H1 (cell line): Measurements from ENCODE around the gene SH2D7. TPM values are rescaled to one million over a fixed set of nuclear protein-coding genes. Genes with fewer than 3 reads are reported as not detected.
A peak's percentile ranks its signal among the peaks of the same experiment; 100 is the strongest.

ENCODE experiments used
- CTCF ChIA-PET: fragments of 300-600 bp; sonication (Branson Sonifier 250); formaldehyde crosslinking; loops from one replicate; lab custom pipeline; 2021; ENCODE audit not compliant: partially characterized antibody; lab: Charles Lee
- POLR2A ChIA-PET: fragments of 300-600 bp; sonication (Branson Sonifier 250); formaldehyde crosslinking; loops from one replicate; lab custom pipeline; 2021; ENCODE audit warnings: inconsistent platforms; ENCODE audit not compliant: partially characterized antibody; lab: Charles Lee
- DNase-seq, 2 experiments: peaks; one replicate each; pipeline versions ENCODE4 v3.0.0 to v3.0.0-alpha.2; 2010 to 2022; ENCODE audit warnings: low spot score in 2 of 2, low read depth in 1 of 2, mixed read lengths in 1 of 2
- FAIRE-seq: peaks from 2 replicates; lab custom pipeline; 2011; peaks lifted over from hg19 to GRCh38; lab: Jason Lieb, UNC
- H2AFZ ChIP-seq: 2 replicates; pipeline ENCODE4 v1.8.1; 2012; ENCODE audit warnings: low read length, inconsistent platforms
- H2AK5ac ChIP-seq: 2 replicates; pipeline ENCODE4 v1.6.1; 2013; ENCODE audit warnings: low read depth, low read length
- H2BK120ac ChIP-seq: replicated peaks from 2 replicates; pipeline ENCODE3; 2013; ENCODE audit warnings: low read depth, low read length, inconsistent platforms
- H2BK12ac ChIP-seq: 2 replicates; pipeline ENCODE4 v1.6.1; 2013; ENCODE audit warnings: low read depth, low read length
- H2BK15ac ChIP-seq: 2 replicates; pipeline ENCODE4 v1.6.1; 2013; ENCODE audit warnings: low read length
- H2BK20ac ChIP-seq: 2 replicates; pipeline ENCODE4 v1.6.1; 2013; ENCODE audit warnings: low read length
- H2BK5ac ChIP-seq: 2 replicates; pipeline ENCODE4 v1.6.1; 2013; ENCODE audit warnings: low read depth, low read length
- H3K14ac ChIP-seq: 2 replicates; pipeline ENCODE4 v1.6.1; 2013; ENCODE audit warnings: inconsistent platforms; ENCODE audit not compliant: insufficient read length
- H3K18ac ChIP-seq: 2 replicates; pipeline ENCODE4 v1.6.1; 2013; ENCODE audit warnings: low read length; ENCODE audit errors: extremely low read depth
- H3K23ac ChIP-seq: 2 replicates; pipeline ENCODE4 v1.6.1; 2013; ENCODE audit warnings: inconsistent platforms; ENCODE audit not compliant: insufficient read length
- H3K23me2 ChIP-seq: 2 replicates; pipeline ENCODE4 v1.6.1; 2013; ENCODE audit warnings: low read depth, low read length
- H3K27ac ChIP-seq: 2 replicates; pipeline ENCODE4 v1.6.1; 2011; ENCODE audit warnings: low read depth, low read length, inconsistent platforms
- H3K27me3 ChIP-seq, 4 experiments: replicated peaks in 1 of 4; 1 replicate in 1 of 4; 2 replicates in 3 of 4; pipeline versions ENCODE4 v1.6.1 to v1.8.1; 2011 to 2013; ENCODE audit warnings: low read length in 3 of 4, mild to moderate bottlenecking in 3 of 4, inconsistent platforms in 2 of 4, mixed read lengths in 2 of 4, moderate library complexity in 1 of 4; ENCODE audit not compliant: control insufficient read depth in 3 of 4, insufficient read depth in 3 of 4; ENCODE audit errors: extremely low read depth in 1 of 4
- H3K36me3 ChIP-seq, 4 experiments: 2 replicates each; pipeline versions ENCODE4 v1.6.1 to v1.8.1; 2011 to 2013; ENCODE audit warnings: mild to moderate bottlenecking in 4 of 4, low read length in 3 of 4, moderate library complexity in 2 of 4, control low read depth in 1 of 4, inconsistent platforms in 1 of 4; ENCODE audit not compliant: insufficient read depth in 4 of 4, control insufficient read depth in 2 of 4
- H3K4ac ChIP-seq: replicated peaks from 2 replicates; pipeline ENCODE3; 2013; ENCODE audit warnings: low read length, low read depth, mixed read lengths, inconsistent platforms; ENCODE audit not compliant: insufficient read length
- H3K4me1 ChIP-seq, 4 experiments: replicated peaks in 1 of 4; 1 replicate in 1 of 4; 2 replicates in 3 of 4; pipeline versions ENCODE4 v1.6.1 to v1.8.1; 2011 to 2013; ENCODE audit warnings: low read length in 3 of 4, inconsistent platforms in 2 of 4, mixed read lengths in 1 of 4; ENCODE audit not compliant: insufficient read depth in 4 of 4, control insufficient read depth in 3 of 4
- H3K4me2 ChIP-seq, 2 experiments: 2 replicates each; pipeline versions ENCODE4 v1.6.1 to v1.8.1; 2011 to 2013; ENCODE audit warnings: low read depth in 2 of 2, low read length in 2 of 2, control low read depth in 1 of 2, inconsistent platforms in 1 of 2, mild to moderate bottlenecking in 1 of 2; ENCODE audit not compliant: insufficient read depth in 1 of 2
- H3K4me3 ChIP-seq, 4 experiments: fragments of 200-600, 300-600 bp in 1 of 4; sonication (generic), shearing (Covaris generic), sonication (Bioruptor Twin) in 1 of 4; 2 replicates each; pipeline versions ENCODE4 v1.5.1 to v1.8.1; 2011 to 2016; ENCODE audit warnings: low read length in 4 of 4, low read depth in 3 of 4, control low read depth in 2 of 4, inconsistent platforms in 2 of 4, mild to moderate bottlenecking in 2 of 4, mixed read lengths in 1 of 4, moderate library complexity in 1 of 4; ENCODE audit not compliant: insufficient read depth in 2 of 4; ENCODE audit errors: extremely low read depth in 1 of 4
- H3K56ac ChIP-seq: replicated peaks from 2 replicates; pipeline ENCODE3; 2013; ENCODE audit warnings: low read depth, mild to moderate bottlenecking, mixed read lengths, low read length, inconsistent platforms; ENCODE audit not compliant: insufficient read length
- H3K79me1 ChIP-seq: 2 replicates; pipeline ENCODE4 v1.6.1; 2013; ENCODE audit warnings: low read depth, low read length, control low read depth
- H3K79me2 ChIP-seq, 2 experiments: 2 replicates each; pipeline versions ENCODE4 v1.6.1 to v1.8.1; 2012 to 2013; ENCODE audit warnings: low read length in 2 of 2, mild to moderate bottlenecking in 2 of 2, inconsistent platforms in 1 of 2; ENCODE audit not compliant: insufficient read depth in 2 of 2, control insufficient read depth in 1 of 2
- H3K9ac ChIP-seq, 4 experiments: replicated peaks in 1 of 4; 1 replicate in 1 of 4; 2 replicates in 3 of 4; pipeline versions ENCODE4 v1.6.1 to v1.8.1; 2011 to 2013; ENCODE audit warnings: low read depth in 3 of 4, low read length in 3 of 4, control low read depth in 2 of 4, mild to moderate bottlenecking in 2 of 4, moderate library complexity in 2 of 4, inconsistent platforms in 1 of 4; ENCODE audit errors: extremely low read depth in 1 of 4
- H3K9me3 ChIP-seq, 2 experiments: 2 replicates each; pipeline versions ENCODE4 v1.6.1 to v1.8.1; 2012 to 2013; ENCODE audit warnings: mild to moderate bottlenecking in 2 of 2, moderate library complexity in 2 of 2, control low read depth in 1 of 2, inconsistent platforms in 1 of 2, low read depth in 1 of 2, low read length in 1 of 2, mixed read lengths in 1 of 2; ENCODE audit not compliant: insufficient read depth in 2 of 2
- H4K20me1 ChIP-seq, 2 experiments: replicated peaks in 1 of 2; 2 replicates each; pipeline versions ENCODE3 to v1.8.1; 2011 to 2013; ENCODE audit warnings: inconsistent platforms in 2 of 2, low read length in 2 of 2, mild to moderate bottlenecking in 1 of 2; ENCODE audit not compliant: insufficient read depth in 2 of 2, control insufficient read depth in 1 of 2
- H4K5ac ChIP-seq: 2 replicates; pipeline ENCODE4 v1.6.1; 2013; ENCODE audit warnings: low read length, low read depth, mixed read lengths, inconsistent platforms; ENCODE audit not compliant: insufficient read length
- H4K8ac ChIP-seq: 2 replicates; pipeline ENCODE4 v1.8.0; 2013; ENCODE audit warnings: mild to moderate bottlenecking, moderate library complexity, low read length, inconsistent platforms; ENCODE audit not compliant: insufficient read depth; ENCODE audit errors: extremely low read depth
- H4K91ac ChIP-seq: replicated peaks from 2 replicates; pipeline ENCODE3; 2013; ENCODE audit warnings: low read length, mixed read lengths, inconsistent platforms; ENCODE audit not compliant: insufficient read length
- ATF2 ChIP-seq: IDR thresholded peaks from 2 replicates; pipeline ENCODE4 v1.6.1; 2012; ENCODE audit warnings: low read length, inconsistent platforms
- ATF3 ChIP-seq: IDR thresholded peaks from 2 replicates; pipeline ENCODE4 v1.6.1; 2011; ENCODE audit warnings: low read depth, mild to moderate bottlenecking, low read length; ENCODE audit not compliant: insufficient read depth
- JUN ChIP-seq: IDR thresholded peaks from 2 replicates; pipeline ENCODE4 v1.6.1; 2011; ENCODE audit warnings: low read depth, mild to moderate bottlenecking, improper control_type of control experiment, low read length
- JUND ChIP-seq: IDR thresholded peaks from 2 replicates; pipeline ENCODE4 v1.6.1; 2011; ENCODE audit warnings: mild to moderate bottlenecking, improper control_type of control experiment, low read length
- POLR2A ChIP-seq, 2 experiments: IDR thresholded peaks; 1 replicate in 1 of 2; 2 replicates in 1 of 2; pipeline ENCODE4 v1.6.1; 2011; ENCODE audit warnings: low read depth in 2 of 2, low read length in 2 of 2, mild to moderate bottlenecking in 2 of 2; ENCODE audit errors: control extremely low read depth in 1 of 2
- POU5F1 ChIP-seq: IDR thresholded peaks from 2 replicates; pipeline ENCODE4 v1.6.1; 2011; ENCODE audit warnings: low read depth, mild to moderate bottlenecking, low read length, moderate library complexity
- RNF2 ChIP-seq: fragments of 200-900, 300-1000 bp; sonication (generic); IDR thresholded peaks from 2 replicates; pipeline ENCODE4 v1.7.1; 2016; ENCODE audit warnings: borderline replicate concordance, low read depth, mild to moderate bottlenecking, antibody characterized with exemption, low read length; ENCODE audit not compliant: poor library complexity, severe bottlenecking; ENCODE audit errors: missing control alignments
- SIX5 ChIP-seq: IDR thresholded peaks from 2 replicates; pipeline ENCODE4 v1.6.1; 2011; ENCODE audit warnings: mild to moderate bottlenecking, low read depth, low read length
- SP2 ChIP-seq: IDR thresholded peaks from 2 replicates; pipeline ENCODE4 v1.6.1; 2012; ENCODE audit warnings: mild to moderate bottlenecking, low read length, inconsistent platforms
- YY1 ChIP-seq: IDR thresholded peaks from 2 replicates; pipeline ENCODE4 v1.6.1; 2011; ENCODE audit warnings: low read depth, mild to moderate bottlenecking, low read length
- WGBS, 2 experiments: shearing (Covaris generic) in 1 of 2; methylation state at CpG; one replicate each; pipeline versions ENCODE4 v1.1.6 to v1.1.7; 2013 to 2015; ENCODE audit warnings: low lambda C conversion rate in 2 of 2, mixed read lengths in 2 of 2, inconsistent platforms in 1 of 2, low coverage in 1 of 2, missing lambda C conversion rate in 1 of 2; ENCODE audit not compliant: insufficient replicate concordance in 2 of 2, insufficient coverage in 1 of 2, insufficient read length in 1 of 2; ENCODE audit errors: extremely low coverage in 1 of 2, missing lambda C conversion rate in 1 of 2; 5-methylcytosine and 5-hydroxymethylcytosine counted together
- polyA plus RNA-seq, 7 experiments: library from polyadenylated mRNA; depleted of rRNA in 3 of 7; stranded (reverse) in 5 of 7; unstranded in 2 of 7; fragments of >200 nt in 5 of 7; fragments of 200-250 nt in 2 of 7; gene quantifications; 1 replicate in 5 of 7; 2 replicates in 1 of 7; 4 replicates in 1 of 7; pipeline versions ENCODE4 v1.2.1 to v1.2.3, GENCODE V29; 2011 to 2013; ENCODE audit warnings: missing spikeins in 2 of 7, mixed read lengths in 2 of 7
- total RNA-seq: library from RNA; stranded (reverse); fragmentation: NEBNext Ultra II Directional; extraction: Animal tissue kit (Norgen Biotek cat#: 25700); gene quantifications from 2 replicates; pipeline ENCODE4 v1.2.1, GENCODE V29; 2021

SH2D7 gene
- total and polyA plus RNA-seq, 2 of the 8 experiments (the other 6 are each of a cell fraction or from before 2014, with no cell fraction given): not detected

GRCh38 chr15:78058401-78058935, 33.9 kb upstream of the SH2D7 start:
- Histone ChIP-seq H3K36me3 (no peaks in the 10 kb centered on the region; a peak in 1 of 8 replicates), H4K5ac (no peak overlapping the region), H3K79me1 (peaks cover 6% of the 10 kb centered on the region; the same call in 1 of the 2 replicates), H2BK15ac (no peak overlapping the region), H3K18ac (no peak overlapping the region), H2BK5ac (no peak overlapping the region), H2AK5ac (no peak overlapping the region), H3K27ac (no peak overlapping the region), H3K9ac (no peak overlapping the region), H2BK120ac (no peak overlapping the region), H3K9me3 (no peaks in the 10 kb centered on the region), H2BK12ac (no peak overlapping the region), H3K4me1 (peaks cover 3 to 16% (median 5%) of the 10 kb centered on the region in 4 experiments), H4K20me1 (peaks cover 1 to 10% of the 10 kb centered on the region in 2 experiments), H2AFZ (no peak overlapping the region), H3K56ac (no peak overlapping the region), H3K79me2 (peaks cover 0 to 18% of the 10 kb centered on the region in 2 experiments; a peak in 1 of 4 replicates), H2BK20ac (no peak overlapping the region), H3K4me3 (no peak overlapping the region), H3K27me3 (no peaks in the 10 kb centered on the region), H3K4ac (no peak overlapping the region), H4K8ac (peak overlapping the region; percentile 18; the same call in 1 of the 2 replicates), H3K23ac (no peak overlapping the region), H4K91ac (no peak overlapping the region), H3K14ac (no peak overlapping the region), H3K23me2 (no peaks in the 10 kb centered on the region), H3K4me2 (no peak overlapping the region)
- POLR2A ChIA-PET: no interaction called here
- CTCF ChIA-PET: interaction anchor here (0.6 to 2.2 kb wide), 10 partner anchors 8 to 183 kb away, joined by 3 to 6 read pairs (median 4); no protein-coding TSS in a partner anchor
- DNase-seq: no peak
- WGBS, 2 experiments: 88% methylated on average over 10 of the region's 10 CpGs; no CpG with 5 or more reads in 1 of the 2 experiments
- FAIRE-seq: no peak
- TF ChIP-seq ATF2 (no peak), JUND (no peak), POLR2A (IDR thresholded peaks at IDR 0.05; ENCODE audit: control extremely low read depth in 1 of 2, low read depth in 2 of 2, low read length in 2 of 2) (no peak), SP2 (no peak), POU5F1 (no peak), ATF3 (no peak), JUN (no peak), SIX5 (no peak), YY1 (no peak), RNF2 (no peak)
